Caki2 (cell line): ENCODE results near the gene CDH13. TPM values are rescaled to one million over a fixed set of nuclear protein-coding genes. Genes with fewer than 3 reads are reported as not detected.

Experiments used
- DNase-seq: peaks from one replicate; pipeline ENCODE4 v3.0.0-alpha.2; 2015; ENCODE audit warnings: low read depth
- in situ Hi-C: cut with HindIII; loops from 2 replicates; pipeline ENCODE4 v1.10.0; 2016; ENCODE audit warnings: low sequenced_read_pairs, low pct_unique_long_range_greater_than_20kb, mixed read lengths
- total RNA-seq: library from RNA; depleted of rRNA; stranded (reverse); fragments of >200 nt; shearing (Covaris generic); gene quantifications from 2 replicates; pipeline ENCODE4 v1.2.3, GENCODE V29; 2014; ENCODE audit warnings: low replicate concordance

Gene CDH13
- total RNA-seq, 1 experiment from 2014 or later = not detected

DNA sequence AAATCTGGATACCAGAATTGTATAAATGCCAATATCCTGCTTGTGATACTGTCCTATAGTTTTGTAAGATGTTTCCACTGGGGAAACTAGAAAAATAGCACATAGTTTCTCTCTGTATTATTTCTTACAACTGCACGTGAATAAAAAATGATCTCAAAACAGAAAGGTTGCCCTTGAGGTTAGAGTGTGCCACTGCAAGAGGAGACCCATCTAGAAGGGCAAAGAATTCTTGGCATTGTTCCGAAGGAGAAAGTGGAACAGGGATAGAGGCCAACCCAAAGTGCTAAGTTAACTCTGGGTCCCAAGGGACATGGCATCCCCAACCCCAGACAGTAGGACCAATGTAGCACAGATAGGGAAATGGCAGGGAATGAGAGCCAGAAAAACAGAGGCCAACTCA, 703.5 kb downstream of the CDH13 start:
- in situ Hi-C loops = no loop called here
- no peak for DNase-seq

DNA sequence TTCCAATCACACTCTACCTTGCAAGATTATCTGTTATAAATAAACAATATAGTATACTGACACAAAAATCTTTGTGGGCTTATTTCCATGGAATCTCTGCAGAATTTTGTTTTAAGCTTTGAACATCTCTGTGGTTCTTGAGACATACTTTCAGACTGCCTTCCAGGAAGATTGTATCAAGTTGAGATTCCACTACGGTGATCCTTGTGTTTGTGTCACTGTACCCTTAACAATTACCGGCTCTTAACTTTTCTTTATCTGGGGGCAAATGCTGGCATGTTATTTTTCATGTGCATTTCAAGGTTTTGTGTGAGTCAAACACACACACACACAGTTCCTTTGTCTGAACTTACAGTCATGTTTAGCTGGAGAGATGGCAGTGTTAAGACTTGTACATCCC, 708.3 kb downstream of the CDH13 start:
- in situ Hi-C loops = no loop called here
- DNase-seq = no peak

DNA sequence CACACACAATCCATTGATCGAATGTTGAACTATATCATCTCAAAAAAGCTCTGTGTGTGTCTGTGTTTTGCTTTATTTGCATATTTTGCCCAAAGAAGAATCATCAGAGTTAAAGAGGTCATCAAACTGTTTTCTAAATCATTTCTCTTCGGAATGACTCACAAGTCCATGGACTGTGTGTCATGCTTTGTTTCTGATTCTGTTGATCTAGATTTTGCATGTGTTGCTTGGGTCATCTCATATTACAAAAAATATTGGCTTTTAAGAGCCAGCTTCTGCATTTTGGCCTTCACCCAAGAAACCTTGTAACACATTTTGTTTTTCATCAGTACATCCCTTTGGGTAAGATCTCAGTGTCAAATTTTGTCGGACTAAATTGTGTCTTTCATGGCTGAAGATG, 709.8 kb downstream of the CDH13 start:
- in situ Hi-C loops = no loop called here
- DNase-seq = no peak

DNA sequence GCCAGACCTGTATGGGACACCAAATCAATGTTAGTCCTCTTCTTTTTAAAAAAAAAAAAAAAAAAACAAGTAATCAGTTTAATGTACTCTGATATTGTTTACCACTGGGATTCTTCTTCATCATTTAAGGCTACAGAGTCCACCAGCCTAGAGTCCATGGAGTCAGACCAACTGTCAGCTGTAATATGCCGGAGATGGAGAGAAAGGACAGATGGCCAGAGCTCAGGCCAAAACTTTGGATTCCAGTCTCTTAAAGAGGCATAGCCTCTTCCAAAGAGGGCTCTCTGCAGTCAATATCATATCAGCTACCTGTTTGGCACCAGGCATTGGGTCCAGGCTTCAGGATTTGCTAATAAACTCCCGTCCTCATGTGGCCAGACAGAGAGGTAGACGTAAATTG, 711.4 kb downstream of the CDH13 start:
- no peak for DNase-seq
- in situ Hi-C loops = no loop called here

DNA sequence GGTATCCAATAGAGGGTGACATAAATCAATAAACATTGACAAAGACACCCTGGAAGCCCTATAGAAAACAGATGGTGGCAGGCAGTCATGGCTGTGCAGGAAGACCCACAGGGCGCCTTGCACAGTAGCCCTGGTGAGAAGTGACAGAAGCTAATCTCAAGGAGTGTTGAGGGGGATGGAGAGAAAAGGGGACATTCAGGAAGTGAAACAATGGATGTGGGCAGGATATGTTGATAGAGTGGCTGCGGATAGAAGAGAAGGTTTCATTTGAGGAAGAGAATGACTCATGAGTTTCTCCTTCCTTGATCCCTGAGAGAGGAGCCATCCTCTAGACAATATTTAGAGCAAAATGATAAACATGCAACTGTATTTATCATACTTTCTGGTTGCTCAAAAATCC, 712.2 kb downstream of the CDH13 start:
- no peak for DNase-seq
- in situ Hi-C loops = no loop called here

DNA sequence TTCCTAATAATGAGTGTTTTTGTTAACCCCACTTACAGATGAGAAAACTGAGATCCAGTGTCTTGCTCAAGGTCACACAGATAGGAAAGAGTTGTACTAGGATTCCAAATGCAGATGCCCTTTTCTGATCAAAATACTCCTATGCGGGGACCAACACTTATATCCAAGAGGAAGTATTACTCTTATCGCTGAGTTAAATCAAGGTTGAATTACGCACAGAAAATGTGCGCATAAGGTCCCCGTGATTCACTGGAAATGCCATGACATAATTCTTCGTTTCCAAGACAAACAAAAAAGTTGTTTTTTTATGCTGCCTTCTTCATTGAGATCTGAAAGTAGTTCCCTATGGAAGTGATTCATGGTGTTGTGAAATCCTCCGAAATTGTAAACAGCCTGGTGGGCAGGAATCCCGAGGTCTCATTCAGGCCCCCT, 717.2 kb downstream of the CDH13 start:
- peak; percentile 43 for DNase-seq
- in situ Hi-C loops = no loop called here

DNA sequence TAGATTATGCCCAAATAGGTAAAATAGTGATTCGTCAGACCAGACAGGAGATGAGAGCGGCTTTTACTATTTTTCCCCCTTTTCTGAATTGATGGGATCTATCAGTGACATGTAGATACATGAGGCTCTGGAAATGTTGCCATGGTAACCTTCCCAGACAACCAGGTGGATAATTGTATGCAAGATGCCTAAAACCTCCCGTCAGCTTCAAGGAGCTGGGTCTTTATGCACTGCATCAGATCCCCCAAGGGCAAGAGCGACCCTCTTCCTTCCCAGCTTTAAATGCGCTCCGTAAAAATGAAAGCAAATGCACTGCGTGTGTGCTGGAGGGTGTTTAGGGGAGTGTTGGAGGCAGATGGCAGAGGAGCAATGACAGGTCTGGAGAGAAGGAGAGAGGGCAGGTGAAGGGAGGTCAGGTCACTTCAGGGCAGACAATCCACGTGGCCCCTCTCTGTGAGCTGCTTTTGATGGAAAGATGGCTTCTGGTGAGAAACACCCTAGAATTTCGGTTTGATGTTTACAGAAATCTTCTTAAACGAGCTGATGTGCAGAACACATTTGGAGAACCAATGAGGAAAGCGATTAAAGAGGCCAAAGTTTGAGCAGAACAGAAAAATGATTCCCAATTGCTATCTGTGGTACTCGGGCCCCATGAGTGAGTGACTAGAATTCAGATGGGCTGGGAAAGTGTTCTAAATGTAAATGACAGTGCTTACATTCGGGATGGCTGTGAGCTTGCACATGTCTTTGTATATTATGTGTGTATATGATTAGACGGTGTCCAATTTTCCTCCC, 719.3 kb downstream of the CDH13 start:
- in situ Hi-C loops = no loop called here
- no peak for DNase-seq

DNA sequence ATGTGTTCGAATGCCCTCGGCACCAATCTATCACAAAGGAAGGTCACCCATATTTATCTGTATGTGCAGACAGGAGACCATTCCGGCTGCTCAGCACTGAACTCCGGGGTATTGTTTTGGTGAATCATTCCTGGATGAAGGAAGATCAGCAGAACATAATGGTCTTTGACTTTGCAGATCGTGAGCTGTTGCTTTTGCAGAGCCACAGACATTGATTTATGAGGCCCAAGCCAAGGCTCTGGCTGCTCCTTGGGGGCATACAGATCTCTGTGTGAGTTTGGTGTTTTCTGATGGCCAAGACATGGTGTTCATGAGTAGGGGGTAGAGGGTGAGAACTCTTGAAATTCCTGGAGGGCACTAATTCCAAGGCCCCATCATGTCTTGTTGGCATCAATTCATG, 722.2 kb downstream of the CDH13 start:
- in situ Hi-C loops = no loop called here

DNA sequence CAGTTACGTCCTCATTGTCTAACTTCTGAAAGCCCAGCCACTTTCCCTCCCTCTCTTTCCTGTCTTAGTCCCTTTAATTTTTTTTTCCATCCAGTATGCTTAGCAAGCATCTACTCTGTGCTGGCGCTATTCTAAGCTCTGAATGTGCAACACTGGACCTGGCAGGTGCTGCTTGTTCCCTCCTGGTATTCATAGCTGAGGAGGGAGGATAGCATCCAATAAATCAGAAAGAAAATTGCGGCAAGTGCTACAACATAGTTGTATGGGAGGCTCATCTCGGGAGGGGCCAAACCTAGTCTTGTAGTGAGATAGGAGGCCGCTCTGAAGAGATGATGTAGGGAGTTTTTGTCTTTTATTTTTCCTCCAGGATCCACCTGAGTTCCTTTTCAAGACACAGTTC, 723.7 kb downstream of the CDH13 start:
- in situ Hi-C loops = no loop called here
- DNase-seq = no peak

More for the DNA sequence above, 722.2 kb downstream of the CDH13 start:
- DNase-seq = no peak

DNA sequence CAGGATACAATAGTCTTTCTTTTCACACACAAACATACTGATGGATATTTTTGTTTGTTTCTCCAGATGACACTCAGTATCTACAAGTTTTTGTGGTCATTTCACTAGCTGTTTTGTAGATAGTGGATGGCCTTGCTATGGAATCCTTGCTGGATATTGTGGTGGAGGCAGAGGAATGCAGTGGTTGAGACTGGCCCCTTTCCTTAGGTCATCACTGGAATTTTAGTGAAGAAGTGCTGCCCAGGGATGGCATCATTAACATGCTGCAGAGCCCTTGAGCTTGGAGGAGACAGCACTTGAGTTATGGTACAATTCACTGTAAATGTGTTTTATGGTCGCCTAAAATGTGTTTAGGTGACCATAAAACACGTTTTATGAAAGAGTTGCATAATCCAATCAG, 725.1 kb downstream of the CDH13 start:
- in situ Hi-C loops = no loop called here
- no peak for DNase-seq

DNA sequence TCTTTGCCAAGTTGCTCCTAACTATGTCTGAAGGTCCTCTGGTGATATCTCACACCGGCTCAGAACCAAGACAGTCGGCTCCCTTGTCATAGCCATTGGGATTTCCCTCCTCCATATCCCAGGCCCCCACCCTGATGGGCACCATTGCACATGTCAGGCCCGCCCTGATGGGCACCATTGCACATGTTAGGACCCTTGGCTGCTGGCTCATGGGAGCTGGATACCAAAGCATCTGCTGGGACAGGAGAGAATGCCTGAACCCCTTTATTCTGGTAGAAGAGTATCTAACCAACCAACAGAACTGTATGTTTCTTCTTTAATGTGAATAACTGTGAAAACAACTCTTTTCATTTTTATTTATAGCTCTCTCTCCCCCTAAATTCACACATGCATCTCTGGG, 726.5 kb downstream of the CDH13 start:
- DNase-seq = no peak
- in situ Hi-C loops = no loop called here

DNA sequence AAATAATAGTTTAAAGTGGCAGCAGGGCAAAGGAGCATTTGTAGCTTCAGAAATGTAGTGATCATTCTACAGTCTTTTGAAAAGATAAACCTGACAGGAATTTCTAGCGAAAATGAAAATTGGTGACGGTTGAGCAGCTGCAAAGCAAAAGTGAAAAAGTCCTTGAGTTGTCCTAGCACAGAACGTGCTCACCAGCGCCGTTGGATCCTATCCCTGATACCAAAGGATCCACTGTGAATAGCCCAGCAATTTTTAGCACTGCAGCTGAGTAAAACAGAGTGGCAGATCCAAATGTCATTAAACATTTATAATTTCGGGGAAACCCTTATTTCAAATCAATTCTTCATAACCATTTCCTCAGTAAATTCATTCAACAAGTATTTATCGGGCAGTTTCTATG, 727.2 kb downstream of the CDH13 start:
- DNase-seq = no peak
- in situ Hi-C loops = no loop called here

DNA sequence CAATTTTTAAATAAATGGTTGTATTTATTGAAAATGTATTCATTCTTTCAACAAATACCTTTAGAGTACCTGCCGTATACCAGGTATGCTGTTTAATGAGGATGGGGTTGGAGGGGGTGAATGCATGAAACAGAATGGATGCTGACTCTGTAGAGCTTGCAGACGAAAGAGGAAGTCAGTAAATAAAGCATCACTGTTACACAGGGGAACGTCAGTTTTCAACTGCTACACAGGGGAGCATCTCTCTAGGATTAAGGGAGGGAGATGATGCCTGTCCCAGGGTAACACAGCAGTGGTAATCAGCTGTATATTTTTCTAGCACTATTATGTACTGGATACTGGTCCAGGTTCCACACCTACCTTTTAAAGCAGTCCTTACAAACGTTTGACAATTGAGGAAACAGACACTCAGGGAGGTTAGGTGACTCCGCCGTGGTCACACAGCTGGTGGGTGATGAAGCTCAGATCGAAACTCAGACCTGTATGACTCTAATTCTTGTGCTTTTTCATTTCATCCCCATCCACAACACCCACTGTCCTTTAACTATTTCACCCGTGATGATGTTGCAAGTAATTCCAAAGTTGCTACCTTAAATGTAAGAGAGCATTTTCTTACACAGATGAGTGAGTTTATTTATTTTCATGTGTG, 728.9 kb downstream of the CDH13 start:
- no peak for DNase-seq
- in situ Hi-C loops = no loop called here

DNA sequence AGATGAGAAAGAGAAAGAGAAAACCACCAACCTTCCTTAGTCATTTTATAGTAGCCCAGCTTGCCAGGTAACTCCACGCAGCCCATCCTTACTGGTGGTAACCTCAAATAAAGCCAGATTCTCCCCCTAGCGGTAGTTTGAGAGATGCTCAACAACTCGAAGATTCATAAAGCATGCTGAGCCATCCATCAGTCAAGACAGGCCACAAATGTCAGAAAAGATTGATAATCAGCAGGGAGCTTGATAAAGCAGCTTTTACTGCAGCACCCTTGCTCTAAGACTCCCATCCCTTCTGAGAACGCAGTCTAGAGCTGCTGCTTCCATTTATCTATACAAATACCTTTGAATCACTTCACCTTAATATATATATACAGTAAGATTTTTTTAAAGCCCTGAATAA, 729.5 kb downstream of the CDH13 start:
- in situ Hi-C loops = no loop called here
- DNase-seq = peak; percentile 40

DNA sequence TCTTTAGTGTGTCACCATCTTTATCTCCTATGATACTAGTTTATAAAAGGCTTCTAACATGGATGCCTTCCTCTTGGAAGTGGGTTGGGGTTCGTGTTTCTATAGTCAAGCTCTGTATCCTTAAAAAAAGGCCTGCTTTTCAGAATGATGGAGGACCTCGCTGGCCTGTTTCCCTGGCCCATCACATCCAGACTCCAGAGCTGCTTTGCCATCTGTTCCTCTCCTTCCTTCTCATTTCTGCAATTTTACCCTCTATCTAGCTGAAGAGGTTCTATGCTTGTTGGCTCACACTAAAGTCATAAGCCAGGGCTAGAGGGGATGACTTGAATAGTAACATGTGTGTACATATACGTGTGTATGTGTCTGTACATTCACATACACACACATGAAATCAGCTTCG, 730.2 kb downstream of the CDH13 start:
- DNase-seq = no peak

DNA sequence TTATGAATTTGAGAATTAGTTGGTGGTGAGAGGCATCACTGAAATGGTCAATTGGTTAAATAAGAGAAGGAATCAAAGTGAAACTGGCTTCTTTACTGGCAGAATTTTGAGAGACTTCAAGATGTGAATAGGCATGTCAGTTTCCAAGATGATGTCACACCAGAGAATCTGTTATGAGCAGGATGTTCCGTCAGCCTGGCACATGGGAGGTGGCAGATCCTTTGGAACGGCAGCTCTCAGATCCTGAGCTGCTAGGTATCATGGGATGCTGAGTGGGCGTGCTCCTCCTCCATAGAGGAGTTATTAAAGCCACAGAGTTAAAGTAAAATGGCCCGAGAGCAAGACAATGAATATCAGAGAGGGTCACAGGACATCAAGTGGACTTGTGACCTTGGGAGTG, 736.8 kb downstream of the CDH13 start:
- no peak for DNase-seq
- in situ Hi-C loops = no loop called here

More for the DNA sequence above, 730.2 kb downstream of the CDH13 start:
- in situ Hi-C loops = no loop called here

DNA sequence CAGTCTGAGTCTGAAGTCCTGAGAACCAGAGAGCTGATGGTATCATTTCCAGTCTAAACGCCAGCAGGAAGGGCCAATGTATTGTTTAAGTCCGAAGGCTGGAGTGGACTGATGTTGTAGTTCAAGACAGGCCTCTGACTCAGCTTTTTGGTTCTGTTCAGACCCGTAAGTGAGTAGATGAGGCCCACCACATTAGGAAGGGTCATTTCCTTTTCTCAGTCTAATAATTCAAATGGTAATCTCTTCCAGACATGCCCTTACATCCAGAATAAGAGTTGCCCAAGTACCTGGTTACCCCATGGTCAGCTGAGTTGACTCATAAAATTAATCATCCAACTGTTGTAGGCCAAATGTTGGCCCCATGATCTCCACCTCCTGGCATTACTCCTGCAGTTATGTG, 738.4 kb downstream of the CDH13 start:
- no peak for DNase-seq
- in situ Hi-C loops = no loop called here

DNA sequence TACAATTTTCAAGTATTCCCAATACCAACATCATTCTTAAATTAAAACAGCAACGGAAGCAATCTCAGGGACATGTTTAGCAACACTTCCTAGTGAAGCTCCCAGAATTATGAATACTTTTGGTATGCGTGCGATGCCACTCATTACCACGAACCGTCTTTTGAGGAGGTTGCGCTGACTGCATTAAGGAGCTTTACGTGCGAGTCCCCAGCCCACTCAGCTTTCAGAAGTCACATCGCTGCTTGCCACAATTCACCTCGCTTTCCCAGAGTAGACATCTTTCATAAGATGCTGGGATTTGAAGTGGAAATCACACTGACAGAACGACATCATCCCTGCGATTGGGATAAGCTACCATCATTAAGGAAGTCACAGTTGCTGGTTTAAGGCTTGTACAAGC, 739.5 kb downstream of the CDH13 start:
- no peak for DNase-seq
- in situ Hi-C loops = no loop called here

DNA sequence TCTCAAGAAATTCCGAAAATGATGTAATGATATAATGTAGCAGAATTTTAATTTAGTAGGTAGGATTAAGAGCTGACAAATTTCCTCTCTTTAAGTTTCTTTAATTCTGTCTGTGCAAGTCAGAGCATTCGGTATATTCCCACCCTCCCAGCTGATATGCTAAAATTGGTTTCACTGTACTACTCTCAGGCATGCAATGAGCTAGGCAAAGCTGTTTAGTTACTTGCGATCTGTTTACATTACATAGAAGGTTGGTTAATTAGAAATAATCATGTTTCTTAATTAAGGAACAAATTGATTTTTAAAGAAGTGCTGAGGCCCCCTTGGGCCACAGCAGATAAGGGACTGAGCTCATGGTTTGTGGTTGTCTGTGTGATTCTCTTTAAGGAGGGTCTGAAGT, 748.2 kb downstream of the CDH13 start:
- DNase-seq = no peak
- in situ Hi-C loops = no loop called here

DNA sequence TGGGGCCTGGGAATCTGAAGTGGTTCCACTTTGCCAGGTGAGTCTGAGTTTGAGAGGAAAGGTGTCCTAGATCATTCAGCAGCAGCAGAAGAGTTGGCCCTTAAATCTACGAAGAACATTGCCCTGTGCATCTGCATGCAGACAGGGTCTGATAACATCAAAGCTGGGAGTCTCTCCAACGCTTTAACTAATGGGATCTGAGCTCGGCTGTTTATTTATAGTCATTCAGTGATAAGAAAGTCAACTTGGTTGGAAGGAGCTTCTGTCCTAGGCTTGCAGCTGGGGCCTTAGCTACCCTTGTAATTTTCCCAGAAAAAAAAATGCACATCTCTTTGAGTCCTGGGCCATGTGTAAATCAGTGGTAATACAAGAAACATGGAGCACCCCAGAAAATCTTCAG, 763.0 kb downstream of the CDH13 start:
- no peak for DNase-seq

More for the DNA sequence above, 763.0 kb downstream of the CDH13 start:
- in situ Hi-C loops = no loop called here
